GM23338 (cell line): ENCODE data around the gene IFI16. TPM values are rescaled to one million over a fixed set of nuclear protein-coding genes. Genes with fewer than 3 reads are reported as not detected.

Experiments
- ATAC-seq: fragments of 200-7000 bp; cut with Tn5 transposase; 3 replicates; pipeline ENCODE4 v1.9.1; 2020
- DNase-seq: peaks from one replicate; pipeline ENCODE4 v3.0.0-alpha.2; 2015; ENCODE audit warnings: low spot score
- H2AFZ ChIP-seq: fragments of 200-600 bp; sonication (generic); 2 replicates; pipeline ENCODE4 v1.8.0; 2016; ENCODE audit warnings: antibody characterized with exemption, mild to moderate bottlenecking, moderate library complexity
- H3F3A ChIP-seq: fragments of 200-600 bp; sonication (generic); replicated peaks from 2 replicates; pipeline ENCODE4 v1.8.0; 2017; ENCODE audit warnings: antibody characterized with exemption, mixed run types, low read depth
- H3K27ac ChIP-seq: fragments of 200-600 bp; sonication (generic); 2 replicates; pipeline ENCODE4 v1.6.1; 2016; ENCODE audit warnings: low read depth
- H3K27me3 ChIP-seq: fragments of 200-600 bp; sonication (generic); 2 replicates; pipeline ENCODE4 v1.8.0; 2016; ENCODE audit warnings: mild to moderate bottlenecking, mixed run types, moderate library complexity; ENCODE audit not compliant: insufficient read depth
- H3K36me3 ChIP-seq: fragments of 200-600 bp; sonication (generic); 2 replicates; pipeline ENCODE4 v1.8.0; 2016; ENCODE audit warnings: mild to moderate bottlenecking; ENCODE audit not compliant: insufficient read depth
- H3K4me1 ChIP-seq: fragments of 200-600 bp; sonication (generic); 2 replicates; pipeline ENCODE4 v1.8.0; 2016; ENCODE audit warnings: mild to moderate bottlenecking, moderate library complexity; ENCODE audit not compliant: insufficient read depth
- H3K4me2 ChIP-seq: fragments of 200-600 bp; sonication (generic); 2 replicates; pipeline ENCODE4 v1.7.1; 2017; ENCODE audit warnings: mixed run types
- H3K4me3 ChIP-seq: fragments of 200-600 bp; sonication (generic); 2 replicates; pipeline ENCODE4 v1.6.1; 2016; ENCODE audit warnings: mixed run types
- H3K79me2 ChIP-seq: fragments of 200-600 bp; sonication (generic); replicated peaks from 2 replicates; pipeline ENCODE4 v1.8.0; 2017; ENCODE audit warnings: mild to moderate bottlenecking; ENCODE audit not compliant: insufficient read depth
- H3K9me2 ChIP-seq: fragments of 200-600 bp; sonication (generic); 2 replicates; pipeline ENCODE4 v1.8.0; 2017; ENCODE audit not compliant: insufficient read depth
- H4K20me1 ChIP-seq: fragments of 200-600 bp; sonication (generic); replicated peaks from 2 replicates; pipeline ENCODE4 v1.8.0; 2017; ENCODE audit warnings: mild to moderate bottlenecking; ENCODE audit not compliant: insufficient read depth
- H3K27ac Mint-ChIP-seq: 2 replicates; pipeline ENCODE4 v1.8.0; 2020; ENCODE audit warnings: inconsistent platforms, mild to moderate bottlenecking, moderate library complexity, mixed read lengths
- H3K27me3 Mint-ChIP-seq: 3 replicates; pipeline ENCODE4 v1.8.0; 2022; ENCODE audit warnings: low read depth, mild to moderate bottlenecking, moderate library complexity, mixed read lengths, inconsistent platforms; ENCODE audit not compliant: insufficient read depth, poor library complexity
- H3K36me3 Mint-ChIP-seq: 3 replicates; pipeline ENCODE4 v1.8.0; 2021; ENCODE audit warnings: low read depth, mild to moderate bottlenecking, inconsistent platforms, moderate library complexity, mixed read lengths
- H3K4me1 Mint-ChIP-seq: 3 replicates; pipeline ENCODE4 v1.8.0; 2020; ENCODE audit warnings: mild to moderate bottlenecking, inconsistent platforms, mixed read lengths
- H3K4me3 Mint-ChIP-seq: 3 replicates; pipeline ENCODE4 v1.8.0; 2021; ENCODE audit warnings: moderate library complexity, mild to moderate bottlenecking, inconsistent platforms, mixed read lengths
- H3K9me3 Mint-ChIP-seq: 3 replicates; pipeline ENCODE4 v1.8.0; 2020; ENCODE audit warnings: moderate library complexity, mild to moderate bottlenecking, inconsistent platforms, mixed read lengths
- CTCF ChIP-seq, 2 experiments: fragments of 200-600 bp in 1 of 2; sonication (generic) in 1 of 2; conservative IDR thresholded peaks; 2 replicates each; pipeline versions ENCODE4 v1.5.1 to v1.6.1; 2016 to 2017; ENCODE audit warnings: antibody characterized with exemption in 2 of 2, low read depth in 2 of 2, mild to moderate bottlenecking in 2 of 2, moderate library complexity in 1 of 2
- JUNB ChIP-seq: IDR thresholded peaks from one replicate; pipeline ENCODE4 v1.6.1; 2016; ENCODE audit warnings: antibody characterized with exemption; ENCODE audit not compliant: unreplicated experiment
- POLR2AphosphoS5 ChIP-seq: IDR thresholded peaks from 2 replicates; pipeline ENCODE4 v1.6.1; 2016; ENCODE audit warnings: antibody characterized with exemption, low read depth
- STAT1 ChIP-seq: IDR thresholded peaks from one replicate; pipeline ENCODE4 v1.6.1; 2016; ENCODE audit warnings: antibody characterized with exemption; ENCODE audit not compliant: unreplicated experiment
- ZNF462 ChIP-seq: fragments of 250-450 bp; sonication (Bioruptor Pico); IDR thresholded peaks from 2 replicates; pipeline ENCODE4 v1.5.0; 2020; ENCODE audit warnings: mild to moderate bottlenecking, moderate library complexity
- polyA plus RNA-seq: library from polyadenylated mRNA; unstranded; fragments of >200 nt; fragmentation: Nextera tagmentation; extraction: Ambion mirVana; gene quantifications from 2 replicates; pipeline ENCODE4 v1.2.1, GENCODE V29; 2016
- total RNA-seq: library from RNA; depleted of rRNA; stranded (reverse); fragments of >200 nt; shearing (Covaris generic); gene quantifications from 2 replicates; pipeline ENCODE4 v1.2.3, GENCODE V29; 2014
- TF ChIP-seq, protein P1 (sequence below): IDR thresholded peaks from 2 replicates; pipeline ENCODE4 v1.6.1; 2016; ENCODE audit warnings: antibody characterized with exemption

Gene IFI16
- total and polyA plus RNA-seq, 2 experiments from 2014 or later: 0.31 to 2.1 TPM

- H3K27me3 Mint-ChIP-seq: no peaks in the 10 kb centered on the region
- no peak overlapping the region for H3K4me2 ChIP-seq
Observed at GRCh38 chr1:159077120-159077961, 67.6 kb downstream of the IFI16 start.

GRCh38 chr1:159079525-159079924 is 69.8 kb downstream of the IFI16 start:
- Histone ChIP-seq H3K27ac (no peak overlapping the region), H3K9me2 (no peaks in the 10 kb centered on the region), H3K36me3 (no peaks in the 10 kb centered on the region), H3K4me2 (no peak overlapping the region), H2AFZ (no peak overlapping the region), H4K20me1 (no peaks in the 10 kb centered on the region), H3K4me3 (no peak overlapping the region), H3K79me2 (no peaks in the 10 kb centered on the region), H3K27me3 (no peaks in the 10 kb centered on the region), H3F3A (no peaks in the 10 kb centered on the region), H3K4me1 (no peaks in the 10 kb centered on the region)
- H3K4me3 Mint-ChIP-seq: no peak overlapping the region
- no peak overlapping the region for H3K27ac Mint-ChIP-seq
- no peaks in the 10 kb centered on the region for H3K9me3 Mint-ChIP-seq
- no peaks in the 10 kb centered on the region for H3K36me3 Mint-ChIP-seq
- H3K27me3 Mint-ChIP-seq: no peaks in the 10 kb centered on the region
- H3K4me1 Mint-ChIP-seq: no peaks in the 10 kb centered on the region
- ATAC-seq (no peak), DNase-seq (no peak)
- no peak for TF ChIP-seq CTCF (conservative IDR thresholded peaks at IDR 0.05; ENCODE audit: low read depth in 2 of 2)
- no peak for TF ChIP-seq ZNF462 (CRISPR knock-in tag)

More at GRCh38 chr1:159077120-159077961, 67.6 kb downstream of the IFI16 start:
- no peaks in the 10 kb centered on the region for H4K20me1 ChIP-seq
- ATAC-seq (no peak), DNase-seq (no peak)
- H2AFZ ChIP-seq: no peak overlapping the region
- H3K27me3 ChIP-seq: no peaks in the 10 kb centered on the region
- H3K4me1 Mint-ChIP-seq: no peaks in the 10 kb centered on the region
- H3K27ac Mint-ChIP-seq: no peak overlapping the region
- H3K9me3 Mint-ChIP-seq: no peaks in the 10 kb centered on the region
- H3K4me3 Mint-ChIP-seq: no peak overlapping the region
- no peaks in the 10 kb centered on the region for H3F3A ChIP-seq
- no peaks in the 10 kb centered on the region for H3K36me3 ChIP-seq
- TF ChIP-seq JUNB (no peak), CTCF (conservative IDR thresholded peaks at IDR 0.05; ENCODE audit: low read depth in 2 of 2) (no peak), POLR2AphosphoS5 (no peak), STAT1 (no peak)
- TF ChIP-seq, protein P1, sequence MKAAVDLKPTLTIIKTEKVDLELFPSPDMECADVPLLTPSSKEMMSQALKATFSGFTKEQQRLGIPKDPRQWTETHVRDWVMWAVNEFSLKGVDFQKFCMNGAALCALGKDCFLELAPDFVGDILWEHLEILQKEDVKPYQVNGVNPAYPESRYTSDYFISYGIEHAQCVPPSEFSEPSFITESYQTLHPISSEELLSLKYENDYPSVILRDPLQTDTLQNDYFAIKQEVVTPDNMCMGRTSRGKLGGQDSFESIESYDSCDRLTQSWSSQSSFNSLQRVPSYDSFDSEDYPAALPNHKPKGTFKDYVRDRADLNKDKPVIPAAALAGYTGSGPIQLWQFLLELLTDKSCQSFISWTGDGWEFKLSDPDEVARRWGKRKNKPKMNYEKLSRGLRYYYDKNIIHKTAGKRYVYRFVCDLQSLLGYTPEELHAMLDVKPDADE: no peak
- H3K4me1 ChIP-seq: no peaks in the 10 kb centered on the region
- H3K27ac ChIP-seq: no peak overlapping the region
- H3K79me2 ChIP-seq: no peaks in the 10 kb centered on the region
- no peaks in the 10 kb centered on the region for H3K9me2 ChIP-seq
- H3K36me3 Mint-ChIP-seq: no peaks in the 10 kb centered on the region
- no peak overlapping the region for H3K4me3 ChIP-seq
